ENCODE results near the gene KREMEN2.
A peak's percentile ranks its signal among the peaks of the same experiment; 100 is the strongest.

KREMEN2 gene

DNA sequence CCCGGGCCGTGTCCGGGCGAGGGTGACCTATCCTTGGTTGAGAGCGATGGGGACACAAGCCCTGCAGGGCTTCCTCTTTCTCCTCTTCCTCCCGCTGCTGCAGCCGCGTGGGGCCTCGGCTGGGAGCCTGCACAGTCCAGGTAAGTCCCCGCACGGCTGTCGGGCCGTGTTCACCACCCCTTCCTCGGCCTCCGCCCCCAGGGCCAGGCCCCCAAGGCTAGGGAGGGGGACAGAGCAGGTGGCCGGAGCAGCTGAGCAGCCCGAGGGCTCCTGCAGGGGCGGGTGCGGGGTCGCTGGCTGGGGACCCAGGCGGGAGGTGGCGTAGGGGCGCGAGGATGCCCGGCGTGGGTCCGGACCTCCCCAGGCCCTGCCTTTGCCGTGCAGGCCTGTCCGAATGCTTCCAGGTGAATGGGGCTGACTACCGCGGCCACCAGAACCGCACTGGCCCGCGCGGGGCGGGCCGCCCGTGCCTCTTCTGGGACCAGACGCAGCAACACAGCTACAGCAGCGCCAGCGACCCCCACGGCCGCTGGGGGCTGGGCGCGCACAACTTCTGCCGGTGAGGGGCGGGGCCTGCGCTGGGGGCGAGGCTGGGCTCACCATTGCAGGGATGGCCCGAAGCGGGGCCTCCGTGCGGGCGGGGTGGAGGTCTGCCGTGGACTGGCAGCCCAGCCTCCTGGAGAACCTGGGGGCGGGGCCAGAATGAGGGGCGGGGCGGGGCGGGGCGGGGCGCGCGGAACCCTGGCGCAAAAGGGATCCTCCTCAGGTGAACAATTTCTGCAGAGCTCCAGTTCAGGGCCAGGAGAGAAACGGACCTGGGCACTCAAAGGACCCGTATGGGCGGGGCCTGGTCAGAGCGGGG is 631 bp downstream of the KREMEN2 start:
- DNase-seq (ENCODE audit: low spot score): no peak

DNA sequence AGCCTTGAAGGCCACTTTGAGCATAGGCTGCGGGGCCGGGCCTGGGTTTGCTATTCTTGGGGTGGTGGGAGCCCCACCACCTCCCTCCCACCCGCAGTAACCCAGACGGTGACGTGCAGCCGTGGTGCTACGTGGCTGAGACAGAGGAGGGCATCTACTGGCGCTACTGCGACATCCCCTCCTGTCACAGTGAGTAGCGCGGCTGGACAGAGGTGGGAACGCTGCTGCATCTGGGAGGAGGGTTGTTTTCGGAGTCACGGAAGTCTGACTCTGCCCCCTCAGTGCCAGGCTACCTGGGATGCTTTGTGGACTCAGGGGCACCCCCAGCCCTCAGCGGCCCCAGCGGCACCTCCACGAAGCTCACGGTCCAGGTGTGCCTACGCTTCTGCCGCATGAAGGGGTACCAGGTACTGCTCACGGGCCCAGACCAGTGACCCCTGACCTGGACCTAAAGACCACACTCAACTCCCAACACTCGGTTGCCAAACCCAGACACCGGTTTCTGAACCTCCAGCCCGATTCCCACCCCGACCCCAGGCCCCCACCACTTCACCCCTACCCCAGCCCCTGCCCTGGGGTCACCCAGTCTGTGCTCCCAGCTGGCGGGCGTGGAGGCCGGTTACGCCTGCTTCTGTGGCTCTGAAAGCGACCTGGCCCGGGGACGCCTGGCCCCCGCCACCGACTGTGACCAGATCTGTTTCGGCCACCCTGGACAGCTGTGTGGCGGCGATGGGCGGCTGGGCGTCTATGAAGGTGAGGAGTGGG is 2.1 kb downstream of the KREMEN2 start:
- no peak for DNase-seq (ENCODE audit: low spot score)

DNA sequence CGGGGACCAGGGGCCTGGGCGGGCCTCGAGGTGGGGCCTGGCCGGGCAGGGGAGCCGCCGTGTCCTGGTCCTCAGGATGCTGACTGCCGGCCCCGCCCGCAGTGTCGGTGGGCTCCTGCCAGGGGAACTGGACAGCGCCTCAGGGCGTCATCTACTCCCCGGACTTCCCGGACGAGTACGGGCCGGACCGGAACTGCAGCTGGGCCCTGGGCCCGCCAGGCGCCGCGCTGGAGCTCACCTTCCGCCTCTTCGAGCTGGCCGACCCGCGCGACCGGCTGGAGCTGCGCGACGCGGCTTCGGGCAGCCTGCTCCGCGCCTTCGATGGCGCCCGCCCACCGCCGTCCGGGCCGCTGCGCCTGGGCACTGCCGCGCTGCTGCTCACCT is 2.7 kb downstream of the KREMEN2 start:
- no peak for DNase-seq (ENCODE audit: low spot score)

DNA sequence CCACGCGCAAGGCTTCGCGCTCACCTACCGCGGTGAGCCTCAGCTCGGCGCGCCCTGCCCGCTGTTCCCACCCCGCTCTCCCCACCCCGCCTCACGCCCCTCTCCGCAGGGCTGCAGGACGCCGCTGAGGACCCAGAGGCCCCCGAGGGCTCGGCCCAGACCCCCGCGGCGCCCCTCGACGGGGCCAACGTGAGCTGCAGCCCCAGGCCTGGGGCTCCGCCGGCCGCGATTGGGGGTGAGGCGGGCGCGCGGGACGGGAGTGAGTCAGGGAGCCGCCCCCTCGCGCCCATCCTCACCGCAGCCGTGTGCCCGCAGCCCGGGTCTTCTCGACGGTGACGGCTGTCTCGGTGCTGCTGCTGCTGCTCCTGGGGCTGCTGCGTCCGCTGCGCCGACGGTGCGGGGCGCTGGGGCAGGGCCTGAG is 3.1 kb downstream of the KREMEN2 start:
- DNase-seq (ENCODE audit: low spot score): no peak

DNA sequence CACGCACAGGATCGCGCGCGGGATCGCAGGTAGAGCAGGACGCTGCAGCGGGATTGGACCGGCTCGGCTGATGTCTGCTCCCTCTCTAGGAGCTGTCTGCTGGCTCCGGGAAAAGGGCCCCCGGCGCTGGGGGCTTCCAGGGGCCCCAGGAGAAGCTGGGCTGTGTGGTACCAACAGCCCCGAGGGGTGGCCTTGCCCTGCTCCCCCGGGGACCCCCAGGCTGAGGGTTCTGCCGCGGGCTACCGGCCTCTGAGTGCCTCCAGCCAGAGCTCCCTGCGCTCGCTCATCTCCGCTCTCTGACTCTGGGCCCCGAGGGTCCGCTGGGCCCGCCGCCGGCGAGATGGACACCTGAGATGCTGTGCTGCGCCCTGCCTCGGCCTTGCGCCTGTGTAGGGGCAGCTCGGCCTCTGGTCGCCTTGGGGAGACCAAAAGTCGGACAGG is 3.7 kb downstream of the KREMEN2 start:
- no peak for DNase-seq (ENCODE audit: low spot score)

DNA sequence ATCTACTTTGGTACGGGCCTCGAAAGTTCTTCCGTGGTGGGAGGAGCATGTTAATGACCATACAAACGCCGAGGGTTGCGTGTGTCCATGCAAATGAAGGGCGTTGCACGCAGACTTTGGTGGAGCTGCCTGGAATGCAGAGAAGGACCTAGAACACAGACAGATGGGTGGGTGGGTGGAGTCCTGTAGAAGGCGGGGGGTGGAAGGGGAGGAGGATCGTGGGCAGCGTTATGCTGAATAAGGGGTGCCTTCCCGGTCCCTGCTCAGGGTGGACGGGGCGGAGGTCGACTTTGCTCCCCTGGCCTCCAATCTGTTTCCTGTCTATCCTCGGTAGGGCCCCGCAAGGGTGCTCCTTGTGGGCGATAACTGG is 4.3 kb downstream of the KREMEN2 start:
- DNase-seq (ENCODE audit: low spot score): no peak

DNA sequence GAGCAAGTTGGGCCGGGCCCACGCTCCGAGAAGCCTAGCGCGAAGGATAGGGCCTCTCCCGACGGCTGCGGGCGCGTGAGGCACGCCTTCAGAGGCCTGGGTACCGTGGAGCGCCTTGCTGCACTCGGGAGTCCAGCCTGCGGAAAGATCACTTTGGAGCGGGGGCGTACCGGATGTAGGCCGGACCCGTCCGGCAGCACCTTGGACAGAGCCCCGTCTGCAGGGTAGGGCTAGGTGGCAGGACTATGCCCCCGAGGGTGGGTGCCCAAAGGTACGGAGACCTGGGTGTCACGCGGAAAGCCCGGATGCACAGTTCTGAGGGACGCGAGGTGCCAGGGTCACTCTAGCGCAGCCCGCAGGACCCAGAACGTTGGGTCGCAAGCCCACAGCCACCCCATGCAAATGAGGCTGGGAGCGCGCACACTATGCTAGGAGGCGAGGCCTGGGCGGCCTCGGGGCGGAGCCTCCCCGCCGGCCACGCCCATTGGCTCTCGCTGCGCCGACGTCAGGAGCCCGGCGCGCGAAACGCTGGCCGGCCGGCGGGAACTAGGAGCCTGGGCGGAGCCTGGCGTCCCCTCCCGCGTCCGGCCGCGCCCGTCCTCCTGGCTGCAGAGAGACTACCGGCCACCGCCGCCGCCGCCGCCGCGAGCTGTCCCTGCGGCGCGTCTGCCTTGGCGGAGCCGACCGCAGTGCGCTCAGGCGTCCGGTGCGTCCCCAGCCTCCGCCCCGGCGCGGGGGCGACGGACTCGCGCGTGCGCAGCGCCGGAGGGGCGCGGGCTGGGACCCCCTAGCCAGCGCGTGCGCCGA is 4.9 kb downstream of the KREMEN2 start, which contains the start of gene PAQR4:
Gene PAQR4, plus strand, starts transcription at position 611 of the 807 bp plus-strand sequence. CDS start 327 bp downstream, outside the sequence.
- DNase-seq (ENCODE audit: low spot score): peak; percentile 91

DNA sequence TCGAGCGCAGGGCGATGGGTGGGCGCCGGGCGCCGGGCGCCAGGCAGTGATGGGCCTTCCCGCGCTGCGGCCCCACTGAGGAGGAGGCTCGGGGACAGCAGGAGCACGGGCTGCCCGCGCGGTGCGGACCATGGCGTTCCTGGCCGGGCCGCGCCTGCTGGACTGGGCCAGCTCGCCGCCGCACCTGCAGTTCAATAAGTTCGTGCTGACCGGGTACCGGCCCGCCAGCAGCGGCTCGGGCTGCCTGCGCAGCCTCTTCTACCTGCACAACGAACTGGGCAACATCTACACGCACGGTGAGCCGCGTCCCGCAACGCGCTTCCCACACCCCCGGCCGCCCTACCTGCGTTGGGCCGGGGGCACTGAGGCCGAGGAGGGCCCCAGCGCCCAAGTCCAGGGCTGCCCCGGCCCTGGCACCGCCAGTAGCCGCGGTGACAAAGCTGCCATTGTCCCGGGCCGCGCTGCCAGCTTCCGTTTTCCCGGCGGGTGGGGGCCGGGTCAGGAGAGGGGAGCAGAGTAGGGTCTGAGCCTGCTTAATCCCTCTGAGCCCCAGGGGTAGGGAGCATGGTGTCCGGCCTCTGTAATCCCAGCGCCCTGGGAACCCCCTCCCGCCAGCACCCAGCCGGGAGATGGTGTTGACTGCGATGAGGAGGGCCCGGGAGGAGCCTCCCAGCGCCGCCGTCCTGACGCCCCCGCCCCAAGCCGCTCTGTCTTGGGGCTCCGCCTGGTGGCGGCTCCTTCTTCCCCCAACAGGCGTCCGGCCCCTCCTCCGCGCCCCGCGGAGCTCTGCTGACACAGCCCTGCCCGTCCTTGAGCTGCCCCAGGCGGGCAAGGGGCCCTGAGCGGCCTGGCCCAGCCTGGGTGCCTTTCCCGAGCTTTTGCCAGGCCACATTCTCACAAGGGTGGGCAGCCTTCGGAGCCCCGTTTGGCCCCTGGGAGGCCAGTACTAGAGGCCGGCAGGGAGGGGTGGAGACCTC is 5.8 kb downstream of the KREMEN2 start:
- peak; percentile 83 for DNase-seq (ENCODE audit: low spot score)

DNA sequence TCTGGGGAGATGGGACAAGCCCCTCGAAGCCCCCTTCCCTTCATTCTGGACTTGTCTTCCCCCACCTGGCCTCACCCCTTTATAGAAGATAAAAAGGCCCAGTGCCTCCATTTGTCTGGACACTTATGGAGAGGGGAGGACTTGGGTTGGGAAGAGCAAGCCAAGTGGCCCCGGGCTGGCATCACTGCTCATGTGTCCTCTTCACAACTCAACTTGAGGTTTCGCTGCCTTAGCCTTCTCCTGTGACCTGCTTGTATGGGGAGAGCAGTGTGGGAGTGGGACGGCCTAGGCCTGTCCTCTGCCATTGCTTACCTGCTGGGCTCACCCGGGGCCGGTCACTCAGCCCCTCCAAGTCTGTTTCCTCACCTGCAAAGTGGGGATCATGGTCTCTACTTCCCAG is 6.5 kb downstream of the KREMEN2 start:
- DNase-seq (ENCODE audit: low spot score): no peak

DNA sequence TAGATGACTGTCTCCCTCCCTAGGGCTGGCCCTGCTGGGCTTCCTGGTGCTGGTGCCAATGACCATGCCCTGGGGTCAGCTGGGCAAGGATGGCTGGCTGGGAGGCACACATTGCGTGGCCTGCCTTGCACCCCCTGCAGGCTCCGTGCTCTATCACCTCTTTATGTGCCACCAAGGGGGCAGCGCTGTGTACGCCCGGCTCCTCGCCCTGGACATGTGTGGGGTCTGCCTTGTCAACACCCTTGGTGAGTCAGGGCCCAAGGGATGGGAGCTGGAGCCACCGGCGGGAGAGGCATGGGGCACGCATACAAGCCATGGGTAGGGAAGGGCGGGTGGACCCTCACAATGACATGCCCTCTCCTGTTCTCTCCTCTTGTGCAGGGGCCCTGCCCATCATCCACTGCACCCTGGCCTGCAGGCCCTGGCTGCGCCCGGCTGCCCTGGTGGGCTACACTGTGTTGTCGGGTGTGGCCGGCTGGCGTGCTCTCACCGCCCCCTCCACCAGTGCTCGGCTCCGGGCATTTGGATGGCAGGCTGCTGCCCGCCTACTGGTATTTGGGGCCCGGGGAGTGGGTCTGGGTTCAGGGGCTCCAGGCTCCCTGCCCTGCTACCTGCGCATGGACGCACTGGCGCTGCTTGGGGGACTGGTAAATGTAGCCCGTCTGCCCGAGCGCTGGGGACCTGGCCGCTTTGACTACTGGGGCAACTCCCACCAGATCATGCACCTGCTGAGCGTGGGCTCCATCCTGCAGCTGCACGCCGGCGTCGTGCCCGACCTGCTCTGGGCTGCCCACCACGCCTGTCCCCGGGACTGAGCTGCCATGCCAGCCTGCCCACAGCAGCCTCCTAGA is 7.3 kb downstream of the KREMEN2 start:
- no peak for DNase-seq (ENCODE audit: low spot score)

DNA sequence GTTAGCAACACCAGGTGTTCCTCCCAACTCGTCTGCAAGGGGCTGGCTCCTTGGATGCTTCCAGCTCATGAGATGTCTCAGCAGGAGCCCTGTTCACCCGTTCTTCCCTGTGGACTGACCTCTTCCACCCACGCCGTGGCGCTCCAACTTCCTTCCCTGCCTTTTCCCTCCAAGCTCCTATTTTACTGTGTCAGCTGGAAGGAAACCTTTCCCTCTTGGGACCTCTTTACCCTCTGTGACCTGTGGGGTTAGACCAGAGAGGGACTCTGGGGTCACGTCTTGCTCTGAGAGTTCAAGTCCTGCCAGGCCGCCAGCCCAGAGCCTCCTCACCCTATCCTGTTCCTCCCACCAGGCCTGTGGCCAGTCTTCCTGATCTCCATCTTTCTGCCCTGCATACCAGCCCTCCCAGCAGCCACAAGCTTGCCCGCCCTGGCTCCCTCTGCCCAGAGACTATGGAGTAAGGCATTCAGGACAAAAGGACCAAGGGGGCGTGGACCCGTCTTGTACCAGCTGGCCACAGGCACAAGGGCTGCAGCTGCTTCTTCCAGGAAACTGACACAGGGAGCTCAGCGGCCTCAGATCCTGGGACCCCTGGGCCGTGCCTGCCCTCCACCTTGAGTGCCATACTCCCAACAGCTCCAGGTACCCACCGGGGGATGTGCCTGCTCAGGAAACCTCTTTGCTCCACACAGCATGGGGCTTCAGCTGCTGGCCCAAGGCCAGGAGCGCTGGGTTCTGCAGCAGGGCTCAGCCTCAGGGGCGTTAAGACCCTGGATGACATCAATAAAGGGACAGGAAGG is 8.1 kb downstream of the KREMEN2 start:
- no peak for DNase-seq (ENCODE audit: low spot score)

DNA sequence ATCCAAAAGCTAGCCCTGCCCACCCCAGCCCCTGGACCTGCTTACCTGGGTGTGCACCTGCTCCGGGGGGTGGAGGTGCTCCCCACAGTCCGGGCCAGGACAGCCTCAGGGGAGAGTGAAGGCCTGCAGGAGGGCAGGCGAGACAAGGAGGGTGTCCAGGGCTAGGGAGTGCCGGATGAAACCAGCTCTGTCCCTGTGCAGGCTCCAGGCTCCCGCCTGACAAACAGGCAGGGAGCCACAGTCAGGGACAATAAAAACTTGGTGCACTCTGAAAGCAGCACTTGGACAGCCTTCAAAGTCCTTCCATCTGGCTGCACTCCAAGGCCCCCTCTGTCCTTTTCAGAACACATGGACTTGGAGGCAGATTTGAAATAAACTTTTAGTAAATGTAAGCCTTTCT is 9.0 kb downstream of the KREMEN2 start:
- peak; percentile 65 for DNase-seq (ENCODE audit: low spot score)

DNA sequence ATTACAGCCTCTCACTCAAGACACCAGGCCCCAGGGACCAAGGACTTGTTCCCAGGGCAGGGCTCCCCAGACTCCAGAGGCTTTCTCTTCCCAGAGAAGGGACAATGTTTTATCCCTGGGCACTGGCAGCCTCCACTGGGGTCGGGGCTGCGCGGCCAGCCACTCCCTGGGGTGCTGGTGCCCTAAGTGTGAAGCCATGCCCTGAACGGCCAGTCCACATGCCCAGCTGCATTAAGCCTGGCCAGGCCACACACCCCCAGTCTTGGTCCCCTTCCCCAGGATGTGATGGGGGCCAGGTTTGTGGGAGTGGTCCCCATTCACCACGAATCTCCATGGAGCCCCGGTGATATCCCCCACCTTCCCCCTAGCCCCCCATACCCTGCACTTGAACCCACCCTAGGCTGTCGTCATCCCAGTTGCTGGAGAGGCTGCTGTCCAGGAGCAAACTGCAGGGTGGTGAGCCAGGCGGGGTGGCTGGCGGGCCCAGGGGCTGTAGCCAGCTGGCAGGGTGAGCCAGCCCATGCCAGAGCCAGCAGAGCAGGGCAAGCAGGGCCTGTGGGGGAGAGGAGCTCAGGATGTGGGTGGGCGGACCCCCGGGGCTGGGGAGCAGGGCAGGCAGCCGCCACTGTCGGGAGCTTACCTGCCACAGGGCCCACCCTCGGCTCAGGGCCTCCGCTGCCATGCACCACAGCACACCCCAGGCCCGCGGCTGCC is 9.7 kb downstream of the KREMEN2 start:
- DNase-seq (ENCODE audit: low spot score): peak; percentile 58

DNA sequence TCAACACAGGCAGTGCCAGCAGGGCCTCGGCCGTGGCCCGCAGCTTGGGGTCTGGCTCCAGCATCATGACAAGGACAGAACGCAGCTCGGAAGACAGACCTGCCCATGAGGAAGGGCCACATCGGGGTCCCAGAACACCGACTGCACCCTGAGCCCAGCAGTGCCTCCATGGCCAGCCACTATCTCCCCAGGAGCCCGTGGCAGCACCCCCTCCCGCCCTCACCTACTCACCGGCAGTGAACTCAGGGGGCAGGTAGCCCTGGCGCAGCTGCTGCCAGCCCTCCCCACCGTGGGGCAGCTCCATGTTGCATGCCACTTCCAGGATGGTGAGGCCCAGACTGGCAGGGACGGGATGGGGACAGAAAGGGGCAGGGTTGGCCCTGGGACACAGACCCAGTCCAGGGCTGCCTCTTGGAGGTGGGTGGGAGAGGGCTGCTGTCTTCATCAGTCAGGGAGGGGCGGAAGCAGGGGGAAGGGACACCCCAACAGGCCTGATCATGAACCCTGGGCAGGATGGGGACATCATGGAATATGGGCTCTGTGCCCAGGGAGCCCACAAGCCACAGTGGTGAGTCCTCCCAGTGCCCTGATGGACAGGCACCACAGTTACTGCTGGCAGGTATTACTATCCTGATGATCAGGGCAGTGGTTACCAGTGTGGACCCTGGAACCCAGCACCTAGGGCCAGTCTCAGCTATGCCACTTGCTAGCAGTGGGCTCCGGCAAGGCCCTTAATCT is 10.4 kb downstream of the KREMEN2 start:
- no peak for DNase-seq (ENCODE audit: low spot score)

DNA sequence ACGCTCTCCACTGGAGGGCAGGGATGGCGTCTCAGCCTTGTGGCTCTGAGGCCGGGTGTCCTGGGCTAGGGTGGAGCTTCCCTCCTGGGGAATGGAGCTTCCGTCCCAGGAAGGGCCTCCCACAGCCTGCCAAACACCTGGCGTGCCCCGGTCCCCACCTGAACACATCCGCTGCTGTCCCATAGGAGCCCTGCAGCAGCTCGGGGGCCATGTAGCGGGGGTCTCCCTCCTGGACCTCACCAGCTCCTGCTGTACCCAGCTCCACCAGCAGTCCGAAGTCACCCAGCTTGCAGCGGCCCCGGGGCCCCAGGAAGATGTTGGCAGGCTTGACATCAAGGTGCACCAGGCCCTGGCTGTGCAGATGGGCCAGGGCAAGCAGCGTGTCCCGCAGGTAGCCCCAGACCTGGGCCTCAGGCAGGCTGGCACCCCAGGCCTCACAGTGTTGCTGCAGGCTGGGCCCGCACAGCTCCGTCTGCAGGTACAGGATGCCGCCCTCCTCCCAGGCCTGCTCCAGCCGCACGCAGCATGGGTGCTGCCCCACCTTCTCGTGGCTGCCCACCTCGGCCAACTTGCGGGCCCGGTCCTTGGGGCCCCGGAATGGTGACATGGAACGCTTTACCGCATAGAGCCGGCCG is 11.2 kb downstream of the KREMEN2 start:
- DNase-seq (ENCODE audit: low spot score): no peak

DNA sequence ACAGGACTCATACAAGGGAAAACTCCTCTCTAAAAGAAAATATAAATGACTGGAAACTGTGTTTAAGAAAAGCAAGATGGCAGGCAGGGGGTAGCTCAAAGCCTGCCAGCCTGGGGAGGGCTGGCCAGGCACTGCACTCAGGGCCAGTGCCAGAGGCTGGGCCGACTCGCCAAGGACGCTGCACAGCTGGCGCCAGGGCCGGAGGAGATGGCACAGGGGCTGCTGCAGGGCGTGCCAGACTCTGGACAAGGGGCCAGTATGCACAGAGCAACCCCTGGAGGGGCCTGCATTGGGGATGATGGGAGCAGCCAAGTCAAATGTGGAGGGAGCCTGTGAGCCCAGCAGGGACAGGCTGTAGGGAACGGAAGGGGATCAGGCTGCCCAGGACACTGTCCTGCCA is 12.1 kb downstream of the KREMEN2 start:
- no peak for DNase-seq (ENCODE audit: low spot score)

DNA sequence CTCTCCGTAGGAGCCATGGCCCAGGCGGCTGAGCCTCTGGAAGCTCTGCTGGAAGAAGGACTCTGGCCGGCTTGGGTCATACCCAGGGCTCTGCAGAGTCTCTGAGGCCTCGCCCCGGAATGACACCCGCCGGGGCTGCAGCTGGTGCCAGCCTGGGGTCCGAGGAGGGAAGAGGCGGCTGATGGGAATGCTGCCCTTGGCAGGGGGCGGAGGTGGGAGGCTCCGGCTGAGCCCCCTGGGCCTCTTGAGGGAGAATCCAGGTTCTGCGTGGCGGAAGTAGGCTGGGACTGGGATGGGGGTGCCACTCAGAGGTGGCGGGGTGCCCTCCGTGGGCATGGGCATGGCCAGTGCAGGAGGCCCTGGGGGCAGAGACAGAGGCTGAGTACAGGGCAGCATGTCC is 12.6 kb downstream of the KREMEN2 start:
- no peak for DNase-seq (ENCODE audit: low spot score)

Data from globus pallidus (tissue), 1 donor.